NOMO-1 (cell line): Measurements from ENCODE around the gene FHAD1.

Experiments
- DNase-seq, 2 experiments: peaks; one replicate each; lab custom pipeline; 2025; ENCODE audit not compliant: unreplicated experiment in 2 of 2; lab: John Stamatoyannopoulos, UW

The FHAD1 gene

GRCh38 chr1:15245593-15246360 lies 1.2 kb upstream of the FHAD1 start:
- peak in 1 of 2 experiments; percentile 30 for DNase-seq

GRCh38 chr1:15248216-15248615 lies 1.2 kb downstream of the FHAD1 start:
- DNase-seq = no peak

GRCh38 chr1:15249081-15249480 lies 2.1 kb downstream of the FHAD1 start:
- DNase-seq = no peak

GRCh38 chr1:15251857-15252835 lies 5.1 kb downstream of the FHAD1 start:
- no peak for DNase-seq

- no peak for DNase-seq
These were observed 7.5 kb downstream of the FHAD1 start for GRCh38 chr1:15254559-15254958.

- DNase-seq = no peak
These were observed 8.6 kb downstream of the FHAD1 start for GRCh38 chr1:15255582-15256149.

GRCh38 chr1:15256584-15256983 lies 9.6 kb downstream of the FHAD1 start:
- DNase-seq = no peak

- no peak for DNase-seq
These were observed 10.3 kb downstream of the FHAD1 start for GRCh38 chr1:15257309-15257708.

- DNase-seq = peak in 1 of 2 experiments; percentile 12
These were observed 12.0 kb downstream of the FHAD1 start for GRCh38 chr1:15258833-15259621.

GRCh38 chr1:15259622-15260007 lies 12.6 kb downstream of the FHAD1 start:
- no peak for DNase-seq

- no peak for DNase-seq
These were observed 13.6 kb downstream of the FHAD1 start for GRCh38 chr1:15260418-15261154.

GRCh38 chr1:15261155-15262002 lies 14.4 kb downstream of the FHAD1 start:
- DNase-seq = peak in 1 of 2 experiments; percentile 32

- DNase-seq = no peak
These were observed 15.0 kb downstream of the FHAD1 start for GRCh38 chr1:15262003-15262377.

- DNase-seq = no peak
These were observed 15.7 kb downstream of the FHAD1 start for GRCh38 chr1:15262706-15263105.

- no peak for DNase-seq
These were observed 17.7 kb downstream of the FHAD1 start for GRCh38 chr1:15264769-15265168.

GRCh38 chr1:15271196-15271595 lies 24.2 kb downstream of the FHAD1 start:
- DNase-seq = no peak

- DNase-seq = peak; percentile 63 to 72
These were observed 25.2 kb downstream of the FHAD1 start for GRCh38 chr1:15272009-15272781.

- DNase-seq = no peak
These were observed 25.7 kb downstream of the FHAD1 start for GRCh38 chr1:15272782-15273127.
